ENCODE data around the gene NT5DC1. TPM values are rescaled to one million over a fixed set of nuclear protein-coding genes. Genes with fewer than 3 reads are reported as not detected.

The NT5DC1 gene
- total RNA-seq, 1 donor from 2014 or later: 49.7 TPM

GRCh38 chr6:116215414-116215813, 114.8 kb downstream of the NT5DC1 start:
- Histone ChIP-seq H3K27ac (no peak overlapping the region), H3K4me3 (no peak overlapping the region), H3K4me1 (no peaks in the 10 kb centered on the region), H3K9me3 (no peaks in the 10 kb centered on the region), H3K27me3 (no peaks in the 10 kb centered on the region), H3K36me3 (no peaks in the 10 kb centered on the region)
- ATAC-seq (no peak), DNase-seq (no peak)
- no peak for TF ChIP-seq CTCF (IDR thresholded peaks at IDR 0.05)
- intact Hi-C loops (cut with DNase I): no loop called here

GRCh38 chr6:116217069-116217468, 116.4 kb downstream of the NT5DC1 start:
- H3K4me3 ChIP-seq: no peak overlapping the region
- intact Hi-C loops (cut with DNase I): no loop called here
- DNase-seq (no peak), ATAC-seq (peak; percentile 82)
- H3K4me1 ChIP-seq: no peaks in the 10 kb centered on the region
- no peaks in the 10 kb centered on the region for H3K36me3 ChIP-seq
- no peak overlapping the region for H3K27ac ChIP-seq
- H3K9me3 ChIP-seq: no peaks in the 10 kb centered on the region
- TF ChIP-seq CTCF (IDR thresholded peaks at IDR 0.05): peak; percentile 58
- no peaks in the 10 kb centered on the region for H3K27me3 ChIP-seq

DNA sequence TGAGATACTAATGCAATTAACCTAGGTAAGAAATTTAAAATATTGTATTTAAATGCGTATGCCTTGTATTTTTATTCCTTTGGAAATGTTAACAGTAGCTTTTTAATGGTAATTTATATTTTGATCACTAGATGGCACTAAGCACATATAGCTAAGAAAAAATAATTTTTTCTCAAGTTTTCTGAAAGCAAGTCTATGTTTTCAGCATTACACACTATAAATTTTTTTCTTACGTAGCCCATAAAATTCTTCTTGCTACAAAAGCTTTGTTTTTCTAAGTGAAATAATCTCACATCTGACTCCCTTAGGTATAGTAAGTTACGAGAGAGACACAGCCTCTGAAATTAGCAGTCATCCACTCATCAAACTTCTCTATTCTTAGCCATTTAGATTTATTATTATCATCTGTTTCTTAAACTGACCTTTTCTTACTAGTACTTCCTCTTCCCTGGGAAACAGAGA, 117.5 kb downstream of the NT5DC1 start:
- no peak for ATAC-seq
- DNase-seq: no peak
- H3K27ac ChIP-seq: no peak overlapping the region

GRCh38 chr6:116218866-116219265, 118.2 kb downstream of the NT5DC1 start:
- H3K36me3 ChIP-seq: peaks cover 13% of the 10 kb centered on the region
- H3K4me1 ChIP-seq: no peaks in the 10 kb centered on the region
- no peak for ATAC-seq
- no peak for TF ChIP-seq CTCF (IDR thresholded peaks at IDR 0.05)
- no peaks in the 10 kb centered on the region for H3K9me3 ChIP-seq
- no peak overlapping the region for H3K4me3 ChIP-seq
- no peak for DNase-seq
- intact Hi-C loops (cut with DNase I): no loop called here
- H3K27me3 ChIP-seq: no peaks in the 10 kb centered on the region
- H3K27ac ChIP-seq: no peak overlapping the region

More for the DNA sequence above, 117.5 kb downstream of the NT5DC1 start:
- H3K36me3 ChIP-seq: peaks cover 6% of the 10 kb centered on the region
- peak; percentile 59 for TF ChIP-seq CTCF (IDR thresholded peaks at IDR 0.05)
- H3K9me3 ChIP-seq: no peaks in the 10 kb centered on the region
- H3K4me3 ChIP-seq: no peak overlapping the region
- no peaks in the 10 kb centered on the region for H3K27me3 ChIP-seq
- H3K4me1 ChIP-seq: no peaks in the 10 kb centered on the region
- intact Hi-C loops (cut with DNase I): no loop called here

DNA sequence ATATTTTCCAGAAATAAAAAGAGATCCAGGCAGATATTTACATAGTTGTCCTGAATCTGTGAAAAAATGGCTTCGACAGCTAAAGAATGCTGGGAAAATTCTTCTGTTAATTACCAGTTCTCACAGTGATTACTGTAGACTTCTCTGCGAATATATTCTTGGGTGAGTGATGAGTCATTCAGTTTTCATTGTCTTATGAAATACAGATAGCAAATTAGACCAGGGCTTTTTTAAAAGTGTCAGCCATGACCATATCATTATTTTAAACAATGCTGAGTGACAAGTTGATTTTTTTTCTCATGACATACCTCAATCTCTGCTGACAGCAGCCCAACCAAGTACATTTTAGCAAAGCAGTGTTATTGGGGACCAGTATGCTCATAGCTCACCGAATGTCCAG, 120.4 kb downstream of the NT5DC1 start:
- no peak overlapping the region for H3K27ac ChIP-seq
- no peaks in the 10 kb centered on the region for H3K27me3 ChIP-seq
- no peak for TF ChIP-seq CTCF (IDR thresholded peaks at IDR 0.05)
- H3K36me3 ChIP-seq: peaks cover 19% of the 10 kb centered on the region
- H3K4me1 ChIP-seq: no peaks in the 10 kb centered on the region
- ATAC-seq (no peak), DNase-seq (no peak)
- H3K9me3 ChIP-seq: no peaks in the 10 kb centered on the region
- intact Hi-C loops (cut with DNase I): no loop called here
- no peak overlapping the region for H3K4me3 ChIP-seq

DNA sequence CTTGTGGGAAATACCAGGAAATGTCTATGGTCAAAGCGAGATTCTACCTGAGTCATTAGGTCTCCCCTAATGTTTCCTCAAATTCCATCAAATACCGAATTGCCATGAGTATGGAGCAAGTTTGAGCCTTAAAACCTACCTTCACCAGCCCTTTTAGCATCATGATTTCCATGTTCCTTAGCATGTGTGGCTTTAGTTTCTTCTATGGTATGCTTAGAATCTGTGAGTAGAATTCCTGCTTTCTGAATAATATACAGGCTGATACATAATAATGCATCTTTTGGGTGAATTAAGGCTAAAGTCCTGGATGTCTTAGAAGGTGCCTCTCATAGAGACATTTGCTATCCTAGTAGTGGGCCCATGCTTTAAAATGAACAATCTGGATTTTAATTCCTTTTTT, 121.3 kb downstream of the NT5DC1 start:
- Histone ChIP-seq H3K36me3 (peaks cover 19% of the 10 kb centered on the region), H3K27ac (no peak overlapping the region), H3K4me3 (no peak overlapping the region), H3K9me3 (no peaks in the 10 kb centered on the region), H3K27me3 (no peaks in the 10 kb centered on the region), H3K4me1 (no peaks in the 10 kb centered on the region)
- ATAC-seq: no peak
- no peak for TF ChIP-seq CTCF (IDR thresholded peaks at IDR 0.05)
- intact Hi-C loops (cut with DNase I): no loop called here
- DNase-seq: no peak

Data from upper lobe of right lung (tissue), 1 donor.